H9 (cell line): ENCODE measurements around the gene GLRX3. TPM values are rescaled to one million over a fixed set of nuclear protein-coding genes. Genes with fewer than 3 reads are reported as not detected.

Experiments
- DNase-seq: peaks from one replicate; pipeline ENCODE4 v3.0.0-alpha.2; 2017
- H2AFZ ChIP-seq: one replicate; pipeline ENCODE4 v1.6.1; 2013; ENCODE audit warnings: mild to moderate bottlenecking, low read length, control low read depth, moderate library complexity
- H2AK5ac ChIP-seq: 2 replicates; pipeline ENCODE4 v1.6.1; 2013; ENCODE audit warnings: low read length, control low read depth, mixed read lengths; ENCODE audit not compliant: insufficient read length
- H2BK120ac ChIP-seq: one replicate; pipeline ENCODE4 v1.6.1; 2013; ENCODE audit warnings: low read depth, mild to moderate bottlenecking, low read length, control low read depth, inconsistent platforms; ENCODE audit not compliant: poor library complexity, severe bottlenecking
- H2BK12ac ChIP-seq: 2 replicates; pipeline ENCODE4 v1.6.1; 2013; ENCODE audit warnings: low read length, control low read depth, mixed read lengths, low read depth; ENCODE audit not compliant: insufficient read length
- H2BK15ac ChIP-seq: 2 replicates; pipeline ENCODE4 v1.6.1; 2013; ENCODE audit warnings: low read depth, low read length, control low read depth
- H2BK20ac ChIP-seq: one replicate; pipeline ENCODE4 v1.6.1; 2013; ENCODE audit warnings: low read depth, mild to moderate bottlenecking, low read length, control low read depth, inconsistent platforms; ENCODE audit not compliant: poor library complexity, severe bottlenecking
- H2BK5ac ChIP-seq: 2 replicates; pipeline ENCODE4 v1.6.1; 2013; ENCODE audit warnings: low read length, control low read depth, mixed read lengths; ENCODE audit not compliant: insufficient read length
- H3K14ac ChIP-seq: 2 replicates; pipeline ENCODE4 v1.6.1; 2013; ENCODE audit warnings: low read length, control low read depth; ENCODE audit not compliant: insufficient read depth
- H3K18ac ChIP-seq: 2 replicates; pipeline ENCODE4 v1.6.1; 2013; ENCODE audit warnings: low read depth, mild to moderate bottlenecking, mixed read lengths, low read length, control low read depth; ENCODE audit not compliant: insufficient read length
- H3K23ac ChIP-seq: 2 replicates; pipeline ENCODE4 v1.6.1; 2013; ENCODE audit warnings: low read length, control low read depth, mixed read lengths, low read depth; ENCODE audit not compliant: insufficient read length
- H3K23me2 ChIP-seq: 2 replicates; pipeline ENCODE4 v1.6.1; 2013; ENCODE audit warnings: low read depth, mild to moderate bottlenecking, mixed read lengths, low read length, control low read depth; ENCODE audit not compliant: insufficient read length, poor library complexity, severe bottlenecking
- H3K27ac ChIP-seq: 2 replicates; pipeline ENCODE4 v1.5.1; 2013; ENCODE audit warnings: low read length, control low read depth, mixed read lengths, low read depth; ENCODE audit not compliant: insufficient read length
- H3K27me3 ChIP-seq: 2 replicates; pipeline ENCODE4 v1.6.1; 2013; ENCODE audit warnings: low read length, control low read depth, inconsistent platforms; ENCODE audit not compliant: insufficient read depth
- H3K4ac ChIP-seq: 2 replicates; pipeline ENCODE4 v1.6.1; 2013; ENCODE audit warnings: low read depth, mild to moderate bottlenecking, control low read depth, inconsistent platforms, low read length, moderate library complexity
- H3K4me1 ChIP-seq: 2 replicates; pipeline ENCODE4 v1.6.1; 2013; ENCODE audit warnings: low read length, control low read depth, inconsistent platforms; ENCODE audit not compliant: insufficient read depth
- H3K4me2 ChIP-seq: 2 replicates; pipeline ENCODE4 v1.6.1; 2013; ENCODE audit warnings: low read length, control low read depth, mixed read lengths; ENCODE audit not compliant: insufficient read length, insufficient read depth
- H3K56ac ChIP-seq: 2 replicates; pipeline ENCODE4 v1.6.1; 2013; ENCODE audit warnings: low read depth, mild to moderate bottlenecking, mixed read lengths, low read length, control low read depth; ENCODE audit not compliant: insufficient read length
- H3K79me1 ChIP-seq: 2 replicates; pipeline ENCODE4 v1.6.1; 2013; ENCODE audit warnings: low read depth, mild to moderate bottlenecking, moderate library complexity, low read length, control low read depth, inconsistent platforms; ENCODE audit not compliant: insufficient read depth, poor library complexity, severe bottlenecking
- H3K79me2 ChIP-seq: 2 replicates; pipeline ENCODE4 v1.6.1; 2013; ENCODE audit warnings: low read length, control low read depth, inconsistent platforms; ENCODE audit not compliant: insufficient read depth
- H3K9ac ChIP-seq: 2 replicates; pipeline ENCODE4 v1.6.1; 2013; ENCODE audit warnings: low read length, control low read depth, mixed read lengths; ENCODE audit not compliant: insufficient read length; ENCODE audit errors: extremely low read depth
- H3K9me3 ChIP-seq: one replicate; pipeline ENCODE4 v1.6.1; 2013; ENCODE audit warnings: low read depth, low read length, inconsistent platforms; ENCODE audit not compliant: control insufficient read depth
- H3T11ph ChIP-seq: one replicate; pipeline ENCODE4 v1.6.1; 2013; ENCODE audit warnings: mild to moderate bottlenecking, low read length, control low read depth, inconsistent platforms
- H4K20me1 ChIP-seq: one replicate; pipeline ENCODE4 v1.6.1; 2013; ENCODE audit not compliant: control insufficient read depth, insufficient read length, insufficient read depth
- H4K5ac ChIP-seq: 2 replicates; pipeline ENCODE4 v1.6.1; 2013; ENCODE audit warnings: low read depth, mild to moderate bottlenecking, mixed read lengths, low read length, control low read depth; ENCODE audit not compliant: insufficient read length
- H4K8ac ChIP-seq: replicated peaks from 2 replicates; pipeline ENCODE4 v1.6.1; 2013; ENCODE audit warnings: low read length, control low read depth, mixed read lengths, low read depth; ENCODE audit not compliant: insufficient read length
- H4K91ac ChIP-seq: 2 replicates; pipeline ENCODE4 v1.6.1; 2013; ENCODE audit warnings: low read depth, mild to moderate bottlenecking, moderate library complexity, mixed read lengths, low read length, control low read depth; ENCODE audit not compliant: insufficient read length
- H3K27ac Mint-ChIP-seq, 3 experiments: 2 replicates in 2 of 3; 3 replicates in 1 of 3; pipeline ENCODE4 v1.8.0; 2020 to 2021; ENCODE audit warnings: mixed read lengths in 3 of 3, mild to moderate bottlenecking in 1 of 3, moderate library complexity in 1 of 3
- H3K27me3 Mint-ChIP-seq: 2 replicates; pipeline ENCODE4 v1.8.0; 2021; ENCODE audit warnings: low read depth, mild to moderate bottlenecking, moderate library complexity, mixed read lengths
- H3K36me3 Mint-ChIP-seq, 3 experiments: 2 replicates in 2 of 3; 3 replicates in 1 of 3; pipeline ENCODE4 v1.8.0; 2020 to 2021; ENCODE audit warnings: low read depth in 3 of 3, mixed read lengths in 3 of 3; ENCODE audit not compliant: insufficient read depth in 1 of 3
- H3K4me1 Mint-ChIP-seq, 2 experiments: 2 replicates each; pipeline ENCODE4 v1.8.0; 2020; ENCODE audit warnings: mixed read lengths in 2 of 2
- H3K4me3 Mint-ChIP-seq, 2 experiments: 2 replicates in 1 of 2; 3 replicates in 1 of 2; pipeline ENCODE4 v1.8.0; 2020 to 2021; ENCODE audit warnings: mild to moderate bottlenecking in 2 of 2, mixed read lengths in 2 of 2, moderate library complexity in 1 of 2
- H3K9me3 Mint-ChIP-seq, 2 experiments: 2 replicates in 1 of 2; 3 replicates in 1 of 2; pipeline ENCODE4 v1.8.0; 2020; ENCODE audit warnings: mild to moderate bottlenecking in 2 of 2, mixed read lengths in 2 of 2, moderate library complexity in 1 of 2
- CTCF ChIP-seq: fragments of 200-600 bp; sonication (generic); conservative IDR thresholded peaks from 3 replicates; pipeline ENCODE4 v1.8.0; 2021; ENCODE audit warnings: antibody characterized with exemption, mild to moderate bottlenecking
- WGBS: extraction: QIAGEN DNeasy Blood & Tissue Kit; methylation state at CpG from one replicate; pipeline ENCODE4 v1.1.7; 2013; ENCODE audit warnings: missing lambda C conversion rate, low lambda C conversion rate, mixed read lengths; ENCODE audit not compliant: insufficient read length; ENCODE audit errors: extremely low coverage; 5-methylcytosine and 5-hydroxymethylcytosine counted together
- total RNA-seq: library from RNA; stranded (reverse); gene quantifications from 2 replicates; pipeline ENCODE4 v1.2.1, GENCODE V29; 2021

The GLRX3 gene
- total RNA-seq, 1 experiment from 2014 or later, result 139 TPM

- Histone ChIP-seq H2BK12ac (no peak overlapping the region), H3K4ac (no peak overlapping the region), H3K23me2 (peaks cover 1% of the 10 kb centered on the region), H4K20me1 (no peaks in the 10 kb centered on the region), H2BK20ac (no peak overlapping the region), H4K91ac (no peak overlapping the region), H3K79me1 (no peaks in the 10 kb centered on the region), H2BK120ac (no peak overlapping the region), H3K27me3 (no peaks in the 10 kb centered on the region), H4K8ac (no peak overlapping the region), H3K23ac (no peak overlapping the region), H4K5ac (no peak overlapping the region), H2BK5ac (no peak overlapping the region), H3K4me1 (no peaks in the 10 kb centered on the region), H2BK15ac (no peak overlapping the region), H3K4me2 (no peak overlapping the region), H3K27ac (no peak overlapping the region), H2AFZ (no peak overlapping the region), H3K9me3 (no peaks in the 10 kb centered on the region), H2AK5ac (no peak overlapping the region), H3K9ac (no peak overlapping the region), H3K18ac (no peak overlapping the region), H3T11ph (no peak overlapping the region), H3K14ac (no peak overlapping the region), H3K79me2 (no peaks in the 10 kb centered on the region), H3K56ac (no peak overlapping the region)
- WGBS, result no CpG with 5 or more reads among the region's 10 CpGs
- no peaks in the 10 kb centered on the region; a peak in 1 of 7 replicates for H3K36me3 Mint-ChIP-seq
- H3K27ac Mint-ChIP-seq, result no peak overlapping the region
- no peak overlapping the region for H3K4me3 Mint-ChIP-seq
- H3K27me3 Mint-ChIP-seq, result no peaks in the 10 kb centered on the region; the same call in none of the 2 replicates
- TF ChIP-seq CTCF, result no peak
- H3K4me1 Mint-ChIP-seq, result peaks cover 5 to 16% of the 10 kb centered on the region in 2 experiments
- no peaks in the 10 kb centered on the region for H3K9me3 Mint-ChIP-seq
- no peak for DNase-seq
These were observed 59.6 kb downstream of the GLRX3 start for GRCh38 chr10:130195746-130196294.
